Rectal smooth muscle tissue (tissue), 1 donor: ENCODE results near the gene ETS1.

Source experiments
- H3K27ac ChIP-seq: one replicate; pipeline ENCODE4 v1.7.0; 2013; ENCODE audit warnings: low read depth, low read length, inconsistent platforms
- H3K27me3 ChIP-seq: one replicate; pipeline ENCODE4 v1.7.0; 2013; ENCODE audit warnings: low read length; ENCODE audit not compliant: control insufficient read depth, insufficient read depth
- H3K36me3 ChIP-seq: one replicate; pipeline ENCODE4 v1.7.0; 2013; ENCODE audit warnings: low read length; ENCODE audit not compliant: control insufficient read depth, insufficient read depth
- H3K4me1 ChIP-seq: one replicate; pipeline ENCODE4 v1.7.0; 2013; ENCODE audit warnings: low read length; ENCODE audit not compliant: control insufficient read depth, insufficient read depth
- H3K4me3 ChIP-seq: one replicate; pipeline ENCODE4 v1.7.0; 2013; ENCODE audit warnings: low read length
- H3K9ac ChIP-seq: one replicate; pipeline ENCODE4 v1.7.0; 2013; ENCODE audit warnings: low read length

The ETS1 gene

GRCh38 chr11:128492903-128493569, 94.3 kb downstream of the ETS1 start:
- Histone ChIP-seq H3K36me3 (peaks cover 6% of the 10 kb centered on the region), H3K4me3 (no peak overlapping the region), H3K4me1 (peaks cover 15% of the 10 kb centered on the region)

GRCh38 chr11:128492461-128492860, 94.9 kb downstream of the ETS1 start:
- no peak overlapping the region for H3K4me3 ChIP-seq
- H3K4me1 ChIP-seq: peaks cover 10% of the 10 kb centered on the region
- no peak overlapping the region for H3K27ac ChIP-seq

More at GRCh38 chr11:128492903-128493569, 94.3 kb downstream of the ETS1 start:
- Histone ChIP-seq H3K9ac (no peak overlapping the region), H3K27me3 (no peaks in the 10 kb centered on the region), H3K27ac (no peak overlapping the region)

GRCh38 chr11:128491195-128491936, 96.0 kb downstream of the ETS1 start:
- Histone ChIP-seq H3K27ac (no peak overlapping the region), H3K27me3 (no peaks in the 10 kb centered on the region), H3K36me3 (peaks cover 10% of the 10 kb centered on the region), H3K9ac (no peak overlapping the region), H3K4me3 (no peak overlapping the region), H3K4me1 (no peaks in the 10 kb centered on the region)

More at GRCh38 chr11:128492461-128492860, 94.9 kb downstream of the ETS1 start:
- H3K9ac ChIP-seq: no peak overlapping the region
- peaks cover 10% of the 10 kb centered on the region for H3K36me3 ChIP-seq
- H3K27me3 ChIP-seq: no peaks in the 10 kb centered on the region

GRCh38 chr11:128490092-128490491, 97.3 kb downstream of the ETS1 start:
- no peak overlapping the region for H3K4me3 ChIP-seq
- H3K27ac ChIP-seq: no peak overlapping the region
- no peaks in the 10 kb centered on the region for H3K4me1 ChIP-seq
- no peaks in the 10 kb centered on the region for H3K27me3 ChIP-seq
- peaks cover 13% of the 10 kb centered on the region for H3K36me3 ChIP-seq
- no peak overlapping the region for H3K9ac ChIP-seq

- H3K4me3 ChIP-seq: no peak overlapping the region
- H3K27ac ChIP-seq: no peak overlapping the region
- H3K27me3 ChIP-seq: no peaks in the 10 kb centered on the region
- no peaks in the 10 kb centered on the region for H3K4me1 ChIP-seq
- H3K36me3 ChIP-seq: peaks cover 16% of the 10 kb centered on the region
- no peak overlapping the region for H3K9ac ChIP-seq
Measured at GRCh38 chr11:128488471-128488870, 98.9 kb downstream of the ETS1 start.

GRCh38 chr11:128487978-128488377, 99.4 kb downstream of the ETS1 start:
- Histone ChIP-seq H3K9ac (no peak overlapping the region), H3K27ac (no peak overlapping the region), H3K4me3 (no peak overlapping the region), H3K27me3 (no peaks in the 10 kb centered on the region), H3K36me3 (peaks cover 16% of the 10 kb centered on the region), H3K4me1 (no peaks in the 10 kb centered on the region)

- Histone ChIP-seq H3K4me3 (no peak overlapping the region), H3K4me1 (no peaks in the 10 kb centered on the region), H3K36me3 (peaks cover 14% of the 10 kb centered on the region), H3K27me3 (no peaks in the 10 kb centered on the region), H3K9ac (no peak overlapping the region), H3K27ac (no peak overlapping the region)
Measured at GRCh38 chr11:128484172-128484571, 103.2 kb downstream of the ETS1 start.

GRCh38 chr11:128483211-128483788, 104.1 kb downstream of the ETS1 start:
- no peak overlapping the region for H3K27ac ChIP-seq
- H3K4me1 ChIP-seq: no peaks in the 10 kb centered on the region
- H3K36me3 ChIP-seq: peaks cover 10% of the 10 kb centered on the region

GRCh38 chr11:128482512-128483191, 104.7 kb downstream of the ETS1 start:
- Histone ChIP-seq H3K27me3 (no peaks in the 10 kb centered on the region), H3K27ac (no peak overlapping the region), H3K4me3 (no peak overlapping the region), H3K4me1 (no peaks in the 10 kb centered on the region), H3K9ac (no peak overlapping the region), H3K36me3 (peaks cover 7% of the 10 kb centered on the region)

More at GRCh38 chr11:128483211-128483788, 104.1 kb downstream of the ETS1 start:
- H3K4me3 ChIP-seq: no peak overlapping the region
- H3K9ac ChIP-seq: no peak overlapping the region
- H3K27me3 ChIP-seq: no peaks in the 10 kb centered on the region

- H3K36me3 ChIP-seq: peaks cover 6% of the 10 kb centered on the region
- H3K4me3 ChIP-seq: no peak overlapping the region
- H3K27me3 ChIP-seq: no peaks in the 10 kb centered on the region
- H3K9ac ChIP-seq: no peak overlapping the region
- H3K27ac ChIP-seq: no peak overlapping the region
- H3K4me1 ChIP-seq: no peaks in the 10 kb centered on the region
Measured at GRCh38 chr11:128482092-128482491, 105.3 kb downstream of the ETS1 start.

GRCh38 chr11:128481135-128481534, 106.2 kb downstream of the ETS1 start:
- Histone ChIP-seq H3K36me3 (peaks cover 5% of the 10 kb centered on the region), H3K27me3 (no peaks in the 10 kb centered on the region), H3K27ac (no peak overlapping the region)

GRCh38 chr11:128480665-128481064, 106.7 kb downstream of the ETS1 start:
- H3K27ac ChIP-seq: no peak overlapping the region
- H3K36me3 ChIP-seq: peaks cover 3% of the 10 kb centered on the region

More at GRCh38 chr11:128481135-128481534, 106.2 kb downstream of the ETS1 start:
- Histone ChIP-seq H3K4me3 (no peak overlapping the region), H3K9ac (no peak overlapping the region), H3K4me1 (no peaks in the 10 kb centered on the region)

More at GRCh38 chr11:128480665-128481064, 106.7 kb downstream of the ETS1 start:
- H3K4me1 ChIP-seq: no peaks in the 10 kb centered on the region
- H3K9ac ChIP-seq: no peak overlapping the region
- H3K4me3 ChIP-seq: no peak overlapping the region
- H3K27me3 ChIP-seq: no peaks in the 10 kb centered on the region
